SHP77 (cell line): ENCODE data around the gene TFAP2D.

Experiments used
- DNase-seq, 2 experiments: peaks; one replicate each; lab custom pipeline; 2025; lab: John Stamatoyannopoulos, UW

Gene TFAP2D

GRCh38 chr6:50713226-50713625 lies at the start of gene TFAP2D:
Gene TFAP2D (plus strand): TSS chr6:50713526. CDS start chr6:50714056, 530 bp downstream.
- no peak for DNase-seq

GRCh38 chr6:50663806-50664205 lies 49.5 kb upstream of the TFAP2D start:
- no peak for DNase-seq

- DNase-seq, result no peak
These were observed 47.2 kb upstream of the TFAP2D start for GRCh38 chr6:50666089-50666488.

- no peak for DNase-seq
These were observed 32.0 kb upstream of the TFAP2D start for GRCh38 chr6:50681213-50681824.

- DNase-seq, result no peak
These were observed 24.1 kb upstream of the TFAP2D start for GRCh38 chr6:50689210-50689609.

GRCh38 chr6:50691814-50692495 lies 21.4 kb upstream of the TFAP2D start:
- DNase-seq, result no peak

GRCh38 chr6:50698546-50698945 lies 14.8 kb upstream of the TFAP2D start:
- no peak for DNase-seq

GRCh38 chr6:50699051-50699775 lies 14.1 kb upstream of the TFAP2D start:
- no peak for DNase-seq

- no peak for DNase-seq
These were observed 6.8 kb upstream of the TFAP2D start for GRCh38 chr6:50706575-50706974.

GRCh38 chr6:50707191-50707590 lies 6.1 kb upstream of the TFAP2D start:
- no peak for DNase-seq

GRCh38 chr6:50707652-50708300 lies 5.5 kb upstream of the TFAP2D start:
- DNase-seq, result no peak

GRCh38 chr6:50708664-50709365 lies 4.5 kb upstream of the TFAP2D start:
- DNase-seq, result no peak

- no peak for DNase-seq
These were observed 4.0 kb upstream of the TFAP2D start for GRCh38 chr6:50709366-50709734.

GRCh38 chr6:50711686-50712085 lies 1.6 kb upstream of the TFAP2D start:
- no peak for DNase-seq

- DNase-seq, result no peak
These were observed 1.0 kb upstream of the TFAP2D start for GRCh38 chr6:50712291-50712690.

- DNase-seq, result no peak
These were observed 706 bp downstream of the TFAP2D start for GRCh38 chr6:50713977-50714486.

GRCh38 chr6:50714487-50715379 lies 1.4 kb downstream of the TFAP2D start:
- DNase-seq, result no peak

- no peak for DNase-seq
These were observed 3.7 kb downstream of the TFAP2D start for GRCh38 chr6:50716899-50717509.

GRCh38 chr6:50717734-50718457 lies 4.6 kb downstream of the TFAP2D start:
- DNase-seq, result no peak

GRCh38 chr6:50718566-50718965 lies 5.2 kb downstream of the TFAP2D start:
- DNase-seq, result no peak
